M059J (cell line): ENCODE results near the gene PIP5K1C. TPM values are rescaled to one million over a fixed set of nuclear protein-coding genes. Genes with fewer than 3 reads are reported as not detected.
"Not testable (repeated sequence)": the region's sequence is repeated elsewhere in the genome, so short reads cannot be mapped to it uniquely, and the experiment has no call there.

ENCODE experiments used
- DNase-seq: peaks from one replicate; pipeline ENCODE4 v3.0.0-alpha.2; 2012; ENCODE audit warnings: low read depth
- total RNA-seq: library from RNA; depleted of rRNA; stranded (reverse); fragments of >200 nt; shearing (Covaris generic); gene quantifications from 2 replicates; pipeline ENCODE4 v1.2.3, GENCODE V29; 2014

PIP5K1C gene
- total RNA-seq, 1 experiment from 2014 or later = 15.8 TPM

DNA sequence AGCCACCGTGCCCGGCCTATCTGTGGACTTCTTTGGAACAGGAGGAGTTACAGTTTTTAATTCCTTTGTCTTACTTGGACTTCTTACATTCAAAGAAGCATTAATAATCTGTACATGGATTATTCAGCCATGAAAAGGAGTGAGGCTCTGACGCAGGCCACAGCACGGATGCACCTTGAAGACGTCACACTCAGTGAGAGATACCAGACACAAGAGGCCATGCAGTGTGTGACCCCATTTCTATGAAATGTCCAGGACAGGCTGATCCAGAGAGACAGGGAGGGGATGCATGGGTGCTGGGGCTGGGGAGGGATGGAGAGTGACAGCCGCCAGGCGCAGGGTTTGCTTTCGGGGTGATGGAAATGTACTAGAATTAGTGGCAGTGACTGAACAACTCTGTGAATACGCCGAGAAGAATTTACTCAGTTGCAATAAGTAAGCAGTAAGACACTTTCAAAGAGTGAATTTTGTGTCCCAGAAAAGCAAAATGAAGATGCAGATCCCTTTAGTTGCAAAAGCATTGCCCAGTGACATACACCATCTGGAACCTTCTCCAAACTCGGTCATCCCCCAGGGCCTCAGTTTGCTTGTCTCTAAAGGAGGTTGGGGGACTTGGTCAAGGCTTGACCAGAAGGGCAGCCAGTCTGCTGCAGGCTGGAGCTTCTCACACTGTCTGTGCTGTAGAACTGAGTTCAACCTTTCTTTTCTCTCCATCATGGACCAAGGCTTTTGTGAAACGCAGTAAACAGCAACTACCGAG lies 25.3 kb downstream of the PIP5K1C start:
- DNase-seq = no peak

DNA sequence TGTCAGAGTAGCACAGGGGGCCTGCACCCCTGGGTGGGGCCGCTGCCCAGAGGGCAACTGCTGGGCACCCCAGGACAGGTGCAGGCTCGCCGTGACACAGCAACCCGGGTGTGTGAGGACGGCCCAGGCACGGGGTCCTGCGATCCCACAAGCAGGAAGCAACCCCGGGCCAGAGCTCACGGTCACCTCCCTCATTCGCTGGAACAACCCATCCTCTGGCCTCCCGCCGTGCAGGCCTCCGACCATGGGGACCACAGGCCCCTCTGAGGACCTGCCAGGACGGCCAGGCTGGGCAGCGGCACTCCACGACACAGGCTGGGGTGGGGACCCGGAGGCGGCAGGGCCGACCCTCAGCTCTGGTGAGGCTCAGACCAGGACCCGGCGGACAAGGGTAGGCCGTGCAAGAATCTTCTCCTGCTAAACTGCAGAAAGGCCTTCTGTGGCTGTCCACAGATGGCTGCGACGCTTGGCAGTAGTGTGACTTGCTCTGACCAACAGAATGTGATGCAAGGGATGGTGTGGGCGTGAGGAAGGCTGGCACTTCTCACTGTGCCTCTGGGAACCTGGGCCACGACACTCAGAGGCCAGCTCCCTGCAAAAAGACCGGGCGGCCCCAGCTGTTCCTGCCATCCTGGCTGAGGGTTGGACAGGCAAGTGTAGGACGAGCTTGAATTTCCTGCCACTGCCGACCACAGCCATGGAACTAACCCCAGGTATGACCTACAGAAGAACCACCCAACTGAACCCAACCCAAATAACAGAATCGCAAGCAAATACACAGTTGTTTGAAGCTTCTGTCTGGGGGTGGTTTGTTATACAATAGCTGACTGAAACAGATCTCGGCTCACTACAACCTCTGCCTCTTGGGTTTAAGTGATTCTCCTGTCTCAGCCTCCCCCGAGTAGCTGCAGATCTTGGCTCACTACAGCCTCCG lies 26.5 kb downstream of the PIP5K1C start:
- DNase-seq = no peak

DNA sequence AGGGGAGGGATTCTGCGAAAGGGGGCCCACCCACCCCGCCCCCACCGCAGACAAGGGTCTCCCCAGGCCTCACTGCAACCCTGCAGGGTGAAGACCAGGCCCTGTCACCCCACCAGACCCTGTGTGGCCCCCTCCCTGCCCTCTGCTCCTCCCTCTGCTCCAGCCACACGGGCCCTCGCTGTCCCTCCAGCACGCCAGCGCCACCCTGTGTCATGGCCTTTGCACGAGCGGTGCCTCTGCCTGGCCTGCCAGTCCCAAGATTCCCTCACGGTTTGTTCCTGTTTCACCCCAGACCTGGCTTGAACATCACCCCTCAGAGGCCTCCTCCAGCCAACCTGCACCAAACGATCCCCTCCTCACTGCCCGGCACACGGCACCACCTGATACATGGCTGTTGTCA lies 27.3 kb downstream of the PIP5K1C start:
- DNase-seq = no peak

DNA sequence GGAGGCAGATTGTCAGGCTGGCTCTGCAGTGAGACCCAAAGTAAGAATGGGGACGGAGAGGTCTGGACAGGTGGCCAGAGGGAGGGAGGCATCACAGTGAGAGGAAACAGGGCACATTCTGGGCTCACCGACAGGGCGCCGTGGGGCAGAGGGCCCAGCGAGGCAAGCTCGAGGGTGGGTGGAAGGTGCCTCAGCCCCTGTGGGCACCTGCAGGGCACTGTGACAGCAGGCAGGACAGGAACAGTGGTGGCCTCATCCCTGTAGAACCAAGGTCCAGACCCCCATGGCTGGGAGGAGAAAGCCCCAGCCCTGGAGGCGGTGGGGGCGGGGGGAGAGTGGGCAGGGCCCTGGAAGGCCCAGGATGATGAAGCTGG lies 27.7 kb downstream of the PIP5K1C start:
- no peak for DNase-seq

DNA sequence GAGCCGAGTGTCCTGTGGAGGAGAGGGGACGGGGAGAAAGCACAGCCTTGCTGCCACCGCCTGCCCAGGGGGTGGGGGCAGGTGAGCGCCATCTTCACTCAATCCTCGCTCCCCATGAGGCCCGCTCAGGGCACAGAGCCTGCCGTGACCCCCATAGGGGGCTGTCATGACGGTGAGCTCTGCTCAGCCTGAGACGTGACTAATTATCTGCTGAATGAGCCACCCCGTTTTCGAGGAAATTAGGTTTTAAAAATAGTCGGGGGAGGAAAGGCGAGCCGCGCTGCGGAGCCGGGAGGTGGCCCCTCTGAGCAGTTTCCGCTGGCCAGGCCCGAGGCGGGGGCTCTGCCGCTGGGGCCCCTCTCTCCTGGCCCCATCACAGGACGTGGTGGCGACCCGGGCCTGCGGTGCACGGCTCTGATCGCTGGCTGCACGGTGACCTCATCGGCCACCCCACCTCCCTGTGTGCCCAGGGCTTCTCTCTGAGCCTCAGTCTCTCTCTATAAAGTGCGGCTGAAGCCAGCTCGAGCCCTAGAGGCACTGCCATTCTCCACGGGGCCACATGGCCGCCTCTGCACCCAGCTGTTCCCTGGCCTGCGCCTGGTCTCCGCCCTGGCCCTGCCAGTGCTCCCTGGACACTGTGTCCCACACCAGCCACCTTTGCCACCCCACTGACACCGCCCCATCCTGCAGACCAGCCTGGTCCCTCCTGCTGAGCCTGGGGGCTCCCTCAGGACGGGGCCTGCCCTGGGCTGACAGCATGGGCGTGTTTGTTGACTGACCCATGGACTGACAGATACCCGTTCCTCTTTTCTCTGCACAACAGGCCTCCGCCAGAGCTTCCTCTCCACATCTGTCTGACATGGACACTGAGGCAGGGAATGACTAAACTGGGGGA lies 28.3 kb downstream of the PIP5K1C start:
- no peak for DNase-seq

DNA sequence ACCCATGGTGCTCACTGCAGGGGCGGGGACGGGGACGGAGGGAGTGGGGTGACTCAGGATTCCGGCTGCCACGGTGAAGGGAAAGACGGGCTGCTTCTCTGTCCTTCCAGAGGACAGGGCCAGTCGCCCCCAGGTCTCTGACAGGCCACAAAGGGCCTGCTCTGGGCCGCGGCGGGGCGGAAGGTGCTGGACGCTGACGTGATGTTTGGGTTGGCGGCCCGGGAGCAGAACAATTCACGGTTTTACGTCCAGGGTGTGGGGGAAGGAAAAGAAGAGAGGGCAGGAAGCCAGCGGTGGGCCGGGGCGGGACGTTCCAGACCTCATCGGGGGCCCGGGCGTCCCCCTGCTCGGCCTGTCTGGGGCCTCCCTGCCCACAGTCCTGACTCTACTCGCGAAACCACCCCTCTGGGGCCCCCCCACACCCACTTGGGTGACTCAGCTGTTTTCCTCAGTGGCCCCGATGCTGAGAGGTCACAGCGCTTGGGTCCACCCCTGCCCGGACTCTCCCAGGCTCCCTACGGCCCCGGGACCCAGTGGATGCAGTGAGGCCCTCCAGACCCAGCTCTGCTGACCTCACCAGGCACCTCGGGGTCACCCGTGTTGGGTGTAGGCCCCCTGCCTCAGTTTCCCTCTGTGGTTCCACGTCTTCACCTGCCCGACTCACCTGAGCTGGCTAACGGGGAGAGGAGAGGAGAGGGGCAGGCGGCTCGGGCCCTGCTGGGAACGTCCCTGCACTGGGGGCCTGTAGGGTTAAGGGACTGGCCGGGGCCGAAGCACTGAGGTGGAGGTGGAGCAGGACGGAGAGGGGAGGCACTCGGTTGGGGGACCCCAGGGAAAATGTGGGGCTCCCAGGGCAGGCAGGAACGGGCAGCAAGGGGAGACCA lies 29.2 kb downstream of the PIP5K1C start:
- no peak for DNase-seq

DNA sequence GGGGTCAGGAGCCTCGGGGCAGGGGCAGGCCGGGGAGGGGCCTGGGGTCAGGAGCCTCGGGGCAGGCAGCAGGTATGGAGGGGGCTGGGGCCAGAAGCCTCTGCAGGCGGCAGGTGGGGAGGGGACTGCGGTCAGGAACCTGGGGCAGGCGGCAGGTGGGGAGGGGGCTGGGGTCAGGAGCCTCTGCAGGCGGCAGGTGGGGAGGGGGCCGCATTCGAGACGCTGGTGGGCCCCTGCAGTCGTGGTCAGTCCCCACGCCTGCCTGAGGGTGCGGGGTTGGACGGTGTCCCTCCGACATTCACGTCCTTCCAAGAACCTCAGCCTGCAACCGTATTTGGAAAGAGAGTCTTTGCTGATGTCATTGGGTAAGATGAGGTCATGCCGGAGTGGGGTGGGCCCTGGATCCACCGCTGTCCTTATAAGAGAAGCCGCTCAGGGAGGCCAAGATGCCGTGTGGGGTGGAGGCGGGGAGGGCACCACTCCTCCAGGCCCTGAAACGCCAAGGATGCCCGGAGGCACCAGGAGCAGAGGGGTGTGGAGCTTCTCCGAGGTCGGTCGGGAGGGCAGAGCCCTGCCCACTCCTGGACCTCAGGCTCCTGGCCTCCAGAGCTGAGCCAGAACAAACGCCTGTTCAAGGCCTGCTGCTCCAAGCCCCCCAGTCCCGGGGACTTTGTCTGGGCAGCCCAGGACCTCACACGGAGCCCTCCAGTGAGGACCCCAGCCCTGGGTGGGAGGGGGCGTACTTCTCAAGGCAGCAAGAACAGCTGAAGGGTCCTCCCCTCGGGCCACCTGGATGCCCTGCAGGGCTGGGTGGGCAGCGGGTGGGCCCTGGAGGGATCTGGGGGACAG lies 30.1 kb downstream of the PIP5K1C start:
- DNase-seq = peak; percentile 12

DNA sequence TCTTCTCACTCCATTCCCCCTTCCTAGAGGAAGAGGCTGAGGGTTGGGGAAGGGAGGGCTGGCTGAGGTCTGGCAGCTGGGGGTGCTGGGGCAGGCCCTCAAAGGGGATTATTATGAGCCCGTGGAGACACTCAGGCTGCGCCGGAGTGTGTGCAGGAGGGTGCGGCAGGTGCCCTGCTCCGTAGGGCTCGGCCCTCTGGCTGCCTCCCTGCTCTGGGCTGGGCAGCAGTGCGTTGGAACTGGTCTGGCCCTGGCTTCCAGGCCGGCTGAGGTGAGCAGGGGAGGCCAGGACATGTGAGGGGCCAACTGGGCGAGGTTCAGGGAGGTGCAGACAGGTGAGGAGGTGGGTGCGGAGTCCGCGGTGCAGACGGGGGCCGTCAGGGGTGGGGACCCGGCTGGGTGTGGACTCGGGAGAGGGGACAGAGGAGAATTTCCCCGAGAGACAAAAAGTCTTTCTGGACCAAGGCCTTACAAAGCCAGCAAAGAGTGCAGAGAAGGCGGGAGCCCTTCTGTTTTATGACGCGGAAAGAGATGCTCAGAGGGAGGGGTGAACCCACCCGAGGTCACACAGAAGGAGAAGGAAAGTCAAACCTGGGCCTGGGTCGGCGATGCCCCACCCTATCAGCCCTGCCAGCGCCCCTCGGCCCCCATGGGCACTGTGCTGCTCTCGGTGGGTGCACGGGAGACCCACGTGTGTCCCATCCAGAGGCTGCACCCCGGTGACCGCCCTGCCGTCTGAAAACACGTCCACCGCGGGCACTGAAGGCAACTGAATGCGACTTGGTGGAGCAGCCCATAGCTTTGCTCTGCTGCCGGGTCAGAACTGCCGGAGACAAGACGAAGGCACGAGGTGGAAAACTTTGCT lies 31.0 kb downstream of the PIP5K1C start:
- DNase-seq = no peak

DNA sequence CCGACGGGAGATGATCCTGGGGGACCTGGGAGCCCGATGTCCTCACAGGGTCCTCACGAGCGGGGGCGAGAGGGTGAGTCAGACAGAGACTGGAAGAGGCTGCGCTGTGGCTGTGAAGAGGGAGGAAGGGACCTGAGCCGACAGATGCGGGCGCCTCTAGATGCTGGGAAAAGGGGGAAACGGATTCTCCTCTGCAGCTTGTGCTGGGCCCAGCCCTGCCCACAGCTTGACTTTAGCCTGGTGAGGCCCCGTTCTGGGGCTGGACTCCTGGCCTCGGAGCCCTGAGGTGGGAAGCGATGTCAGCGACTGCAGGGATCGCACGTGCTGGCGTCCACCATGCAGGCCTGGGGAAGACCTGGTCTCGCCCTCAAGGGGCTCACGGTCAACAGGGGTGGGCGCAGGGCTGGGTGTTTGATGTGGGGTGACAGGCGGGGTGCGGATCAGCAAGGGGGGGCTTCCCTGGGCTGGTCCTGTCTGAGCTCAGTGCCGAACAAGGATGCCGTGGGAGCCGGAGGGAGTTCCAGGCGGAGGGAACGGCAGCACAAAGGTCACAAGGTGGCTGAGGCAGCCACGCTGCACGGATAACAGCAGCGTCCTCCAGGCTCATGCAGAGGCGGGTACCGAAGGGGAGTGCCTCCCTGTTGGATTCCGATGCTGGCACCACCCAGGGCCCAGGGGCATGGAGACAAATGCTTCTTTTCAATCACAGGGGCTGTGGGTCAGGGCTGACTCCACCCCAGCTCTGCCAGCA lies 31.8 kb downstream of the PIP5K1C start:
- no peak for DNase-seq

DNA sequence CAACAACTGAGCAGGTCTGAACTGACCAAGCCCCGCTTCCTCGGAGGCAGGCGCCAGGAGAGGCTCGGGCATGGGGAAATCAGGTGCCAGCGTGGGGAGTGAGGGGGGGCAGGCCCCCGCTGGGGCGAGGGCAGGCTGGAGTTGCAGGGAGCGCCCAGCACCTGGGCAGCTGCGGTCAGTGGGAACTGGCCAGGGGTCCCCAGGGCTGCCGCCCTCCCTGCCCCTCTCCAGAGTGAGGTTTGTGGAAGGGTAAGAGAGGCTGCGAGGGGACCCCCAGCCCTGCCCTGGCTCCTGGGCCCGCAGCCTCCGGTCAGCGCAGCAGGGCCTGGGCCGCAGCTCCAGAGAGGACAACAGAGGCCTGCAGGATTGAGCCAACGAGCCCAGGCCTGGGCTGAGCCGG lies 32.5 kb downstream of the PIP5K1C start:
- DNase-seq = no peak

DNA sequence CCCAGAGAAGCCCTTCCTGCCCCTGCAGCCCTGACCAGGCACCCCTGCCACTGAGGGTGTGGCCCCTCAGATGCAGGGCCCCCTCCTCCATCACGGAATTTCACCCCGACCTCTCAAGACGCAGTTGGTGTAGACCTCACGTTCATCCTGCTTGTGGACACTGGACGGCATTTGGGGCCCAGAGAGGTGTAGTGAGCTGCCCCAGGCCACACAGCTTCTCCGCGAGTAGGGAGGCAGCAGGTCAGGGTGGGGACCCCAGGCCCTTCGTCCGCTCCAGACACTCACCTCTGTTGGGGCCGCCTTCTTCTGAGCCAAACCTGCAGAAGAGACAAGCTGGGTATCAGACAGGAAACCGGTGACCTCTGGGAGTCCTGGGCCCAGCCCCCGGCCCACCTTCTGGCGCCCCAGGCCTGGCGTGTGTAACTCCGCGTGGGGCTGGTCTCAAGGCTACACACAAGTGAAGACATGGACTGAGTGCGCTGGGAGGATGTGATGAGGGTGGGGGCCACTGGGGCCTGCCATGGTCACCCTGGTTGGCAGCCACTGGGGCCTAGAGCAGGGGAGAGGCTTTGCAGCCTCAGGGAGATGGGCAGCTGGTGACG lies 33.1 kb downstream of the PIP5K1C start:
- DNase-seq = no peak

DNA sequence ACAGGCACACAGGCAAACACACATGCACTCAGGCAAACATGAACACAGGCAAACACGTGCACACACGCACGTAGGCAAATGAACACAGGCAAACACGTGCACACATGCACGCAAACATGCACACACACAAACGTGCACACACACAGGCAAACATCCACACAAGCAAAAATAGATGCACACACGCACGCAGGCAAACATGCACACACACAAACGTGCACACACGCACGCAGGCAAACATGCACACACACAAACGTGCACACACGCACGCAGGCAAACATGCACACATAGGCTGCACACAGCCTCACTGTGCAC lies 33.8 kb downstream of the PIP5K1C start:
- not testable (repeated sequence) for DNase-seq

DNA sequence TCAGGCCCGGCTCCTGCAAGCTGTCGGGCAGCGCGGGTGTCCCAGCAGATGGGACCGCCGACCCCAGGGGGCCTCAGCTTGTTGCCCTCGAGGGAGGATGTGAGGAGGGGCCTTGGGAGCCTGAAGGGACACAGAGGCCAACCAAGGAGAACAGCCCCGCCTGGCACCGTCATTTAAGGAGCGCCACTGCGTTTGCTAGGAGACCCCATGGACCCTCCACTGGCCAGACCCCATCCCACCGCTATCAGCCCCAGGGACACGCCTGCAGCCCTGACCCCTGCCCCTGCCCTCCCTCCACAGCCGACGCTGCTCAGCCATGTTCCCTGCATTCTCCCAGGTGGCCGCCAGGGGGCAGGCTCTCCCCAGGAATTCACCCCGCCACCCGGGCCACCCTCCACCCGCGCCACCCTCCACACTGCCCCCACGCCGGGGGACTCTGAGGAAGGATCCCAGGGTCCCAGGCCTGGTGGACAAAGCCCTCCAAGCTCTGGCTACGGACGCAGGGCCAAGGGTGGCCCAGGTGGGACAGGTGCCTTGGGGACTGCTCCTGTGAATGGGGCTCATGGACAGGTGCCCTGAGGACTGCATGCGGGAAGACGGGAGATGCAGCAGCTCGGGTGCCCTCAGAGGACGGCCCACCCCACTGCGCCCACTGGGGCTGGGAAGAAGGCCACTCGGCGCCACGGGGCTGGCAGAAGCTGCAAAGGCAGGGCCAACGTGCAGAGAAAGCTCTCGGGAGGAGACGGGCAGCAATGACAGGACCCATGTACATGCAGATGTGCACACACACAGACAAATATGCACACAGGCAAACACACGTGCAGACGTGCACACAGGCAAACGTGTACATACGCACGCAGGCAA lies 34.4 kb downstream of the PIP5K1C start:
- no peak for DNase-seq

DNA sequence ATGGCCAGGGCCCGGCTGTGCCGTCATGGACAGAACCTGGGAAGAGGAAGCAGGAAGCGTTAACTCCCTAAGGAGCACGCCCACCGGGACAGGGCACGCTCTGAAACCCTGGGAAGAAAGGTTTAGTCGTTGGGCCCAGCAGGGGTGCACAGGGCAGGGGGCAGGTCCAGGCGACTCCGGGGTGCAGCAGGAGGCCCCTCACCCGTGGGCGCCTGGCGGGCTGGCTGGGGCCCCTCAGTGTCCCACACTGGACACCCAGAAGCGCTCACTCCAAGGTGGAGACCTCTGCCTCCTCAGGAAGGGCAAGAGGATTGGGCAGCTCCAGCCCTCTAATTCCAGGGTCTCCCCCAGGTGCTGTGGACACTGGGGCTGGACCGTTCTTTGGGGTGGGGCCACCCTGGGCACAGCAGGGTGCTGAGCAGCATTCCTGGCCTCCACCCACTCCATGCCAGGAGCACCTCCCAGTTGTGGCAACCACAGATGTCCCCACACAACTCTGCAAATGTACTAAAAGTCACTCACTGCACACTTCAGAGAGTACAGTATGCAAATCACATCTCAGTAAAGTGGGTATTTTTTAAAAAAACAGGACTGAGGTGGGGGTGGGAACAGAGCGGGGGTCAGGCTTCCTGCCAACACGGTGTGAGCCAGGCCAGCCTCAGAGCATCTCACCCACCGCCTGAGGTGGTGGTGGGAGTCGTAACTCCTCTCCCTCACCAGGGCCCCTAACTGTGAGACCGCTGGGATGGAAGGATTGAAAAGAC lies 35.2 kb downstream of the PIP5K1C start:
- no peak for DNase-seq

DNA sequence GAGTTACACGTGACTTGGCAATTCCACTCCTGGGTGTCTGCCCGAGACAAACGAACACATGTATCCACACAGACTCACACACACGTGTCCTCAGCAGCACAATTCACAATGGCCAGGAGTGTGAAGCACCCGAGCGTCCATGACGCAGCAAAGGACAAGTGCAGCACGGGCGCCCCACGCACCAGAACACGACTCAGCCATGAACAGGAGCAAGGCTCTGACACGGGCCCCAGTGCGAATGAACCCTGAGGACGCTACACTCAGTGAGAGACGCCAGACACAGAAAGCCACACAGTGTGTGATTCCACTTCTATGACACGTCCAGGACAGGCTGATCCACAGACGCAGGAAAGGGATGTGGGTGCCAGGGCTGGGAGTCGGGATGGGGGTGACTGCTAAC lies 36.4 kb downstream of the PIP5K1C start:
- no peak for DNase-seq
